ENCODE measurements around the gene ZC3H18. TPM values are rescaled to one million over a fixed set of nuclear protein-coding genes. Genes with fewer than 3 reads are reported as not detected.

The ZC3H18 gene
- polyA plus RNA-seq, 3 donors, result 5.5 to 36.4 (median 6.8) TPM

DNA sequence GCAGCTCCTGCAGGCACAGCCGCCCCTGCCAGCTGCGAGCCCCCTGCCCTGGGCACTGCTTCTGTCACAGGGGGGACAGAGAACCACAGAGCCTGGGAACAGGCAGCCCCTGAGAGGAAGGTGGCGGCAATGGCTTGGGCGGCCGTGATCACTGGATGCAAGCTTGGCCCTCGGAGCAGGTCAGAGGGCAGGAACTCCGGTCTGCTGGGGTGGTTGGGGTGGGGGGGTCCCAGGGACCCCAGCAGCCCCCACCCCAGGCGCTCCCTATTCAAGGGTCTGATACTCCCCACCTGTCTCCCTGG is 82.5 kb downstream of the ZC3H18 start:
- no peak for DNase-seq
- Histone ChIP-seq H3K4me1 (ENCODE audit: control insufficient read depth in 1 of 2, insufficient read depth in 2 of 2, low read length in 2 of 2) (peaks cover 32 to 40% of the 10 kb centered on the region in 2 donors), H2AFZ (ENCODE audit: insufficient read depth, low read depth, low read length, poor library complexity, severe bottlenecking) (no peak overlapping the region), H3K27ac (ENCODE audit: low read depth in 1 of 2, low read length in 2 of 2) (no peak overlapping the region), H3K4me2 (replicated peaks; ENCODE audit: extremely low read depth, low read length, poor library complexity, severe bottlenecking) (no peak overlapping the region), H3K9me3 (replicated peaks in 1 of 2; ENCODE audit: control insufficient read depth in 1 of 2, insufficient read depth in 1 of 2, low read length in 2 of 2) (no peaks in the 10 kb centered on the region), H3K36me3 (replicated peaks in 1 of 2; ENCODE audit: control insufficient read depth in 1 of 2, insufficient read depth in 2 of 2, low read length in 2 of 2) (peaks cover 13 to 20% of the 10 kb centered on the region in 2 donors), H3K9ac (ENCODE audit: insufficient read depth, low read length, poor library complexity, severe bottlenecking) (no peak overlapping the region), H3K4me3 (replicated peaks in 1 of 3; ENCODE audit: low read depth in 2 of 3, low read length in 3 of 3) (no peak overlapping the region), H4K20me1 (ENCODE audit: insufficient read depth, low read length) (peaks cover 31% of the 10 kb centered on the region), H3K79me2 (ENCODE audit: insufficient read depth, low read length) (peaks cover 31% of the 10 kb centered on the region), H3K27me3 (ENCODE audit: control insufficient read depth in 2 of 2, insufficient read depth in 2 of 2, low read length in 2 of 2) (no peaks in the 10 kb centered on the region)
- H3K4me1 Mint-ChIP-seq, result peaks cover 27% of the 10 kb centered on the region
- no peak for TF ChIP-seq CTCF (IDR thresholded peaks at IDR 0.05)
- H3K27me3 Mint-ChIP-seq (ENCODE audit: low read depth in 3 of 3), result peaks cover 0 to 2% (median 2%) of the 10 kb centered on the region in 3 donors
- no peak overlapping the region for H3K27ac Mint-ChIP-seq
- no peaks in the 10 kb centered on the region for H3K9me3 Mint-ChIP-seq
- H3K4me3 Mint-ChIP-seq, result no peak overlapping the region
- intact Hi-C loops (cut with micrococcal nuclease), result loop anchor here in 1 of 2 donors (5.0 kb wide), 1 partner anchor 35 kb away; the partner anchor contains the start of gene SNAI3
- H3K36me3 Mint-ChIP-seq, result peaks cover 20 to 44% of the 10 kb centered on the region in 2 donors
- WGBS (ENCODE audit: insufficient coverage), result 94% methylated on average over 2 of the region's 8 CpGs

DNA sequence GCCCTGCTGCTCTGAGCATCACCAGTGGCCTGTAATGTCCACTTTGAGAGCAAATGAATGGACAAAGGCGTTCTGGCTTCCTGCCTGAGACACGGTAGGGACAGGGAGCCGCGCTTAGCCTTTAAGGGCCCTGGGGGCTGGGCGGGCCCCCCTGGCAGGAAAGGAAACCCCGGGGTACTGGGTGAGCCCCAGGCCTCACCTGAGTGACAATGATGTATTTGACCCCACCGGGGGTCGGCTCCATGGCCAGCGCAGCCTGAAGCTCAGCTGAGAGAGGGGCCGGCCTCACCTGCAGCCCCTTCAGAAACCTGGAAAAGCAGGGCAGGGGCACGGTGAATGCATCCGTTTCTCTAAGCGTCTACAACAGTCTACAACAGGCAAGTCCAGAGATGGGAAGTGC is 82.9 kb downstream of the ZC3H18 start:
- Mint-ChIP-seq H3K4me3 (no peak overlapping the region), H3K36me3 (peaks cover 20 to 48% of the 10 kb centered on the region in 2 donors), H3K9me3 (no peaks in the 10 kb centered on the region), H3K4me1 (peaks cover 24% of the 10 kb centered on the region), H3K27me3 (ENCODE audit: low read depth in 3 of 3) (peaks cover 0 to 2% (median 2%) of the 10 kb centered on the region in 3 donors), H3K27ac (peak overlapping the region in 2 of 7 donors; percentile 14 to 19)
- Histone ChIP-seq H3K27me3 (ENCODE audit: control insufficient read depth in 2 of 2, insufficient read depth in 2 of 2, low read length in 2 of 2) (no peaks in the 10 kb centered on the region), H3K36me3 (replicated peaks in 1 of 2; ENCODE audit: control insufficient read depth in 1 of 2, insufficient read depth in 2 of 2, low read length in 2 of 2) (peaks cover 13 to 19% of the 10 kb centered on the region in 2 donors), H3K4me3 (replicated peaks in 1 of 3; ENCODE audit: low read depth in 2 of 3, low read length in 3 of 3) (no peak overlapping the region), H3K4me1 (ENCODE audit: control insufficient read depth in 1 of 2, insufficient read depth in 2 of 2, low read length in 2 of 2) (peaks cover 28 to 36% of the 10 kb centered on the region in 2 donors), H3K9ac (ENCODE audit: insufficient read depth, low read length, poor library complexity, severe bottlenecking) (no peak overlapping the region), H3K79me2 (ENCODE audit: insufficient read depth, low read length) (peaks cover 27% of the 10 kb centered on the region), H3K27ac (ENCODE audit: low read depth in 1 of 2, low read length in 2 of 2) (no peak overlapping the region), H2AFZ (ENCODE audit: insufficient read depth, low read depth, low read length, poor library complexity, severe bottlenecking) (no peak overlapping the region), H3K4me2 (replicated peaks; ENCODE audit: extremely low read depth, low read length, poor library complexity, severe bottlenecking) (no peak overlapping the region), H4K20me1 (ENCODE audit: insufficient read depth, low read length) (peaks cover 27% of the 10 kb centered on the region), H3K9me3 (replicated peaks in 1 of 2; ENCODE audit: control insufficient read depth in 1 of 2, insufficient read depth in 1 of 2, low read length in 2 of 2) (no peaks in the 10 kb centered on the region)
- intact Hi-C loops (cut with micrococcal nuclease), result loop anchor here in 1 of 2 donors (5.0 kb wide), 1 partner anchor 34 kb away; the partner anchor contains the start of gene SNAI3
- TF ChIP-seq CTCF (IDR thresholded peaks at IDR 0.05), result no peak
- DNase-seq, result no peak
- WGBS (ENCODE audit: insufficient coverage), result 97% methylated on average over 11 of the region's 13 CpGs

Measured in CD14-positive monocyte (primary cell).